Mucosa of descending colon (tissue), 3 donors: ENCODE measurements around the gene BCL2L1. TPM values are rescaled to one million over a fixed set of nuclear protein-coding genes. Genes with fewer than 3 reads are reported as not detected.

Source experiments
- ATAC-seq: fragments of 200-7000 bp; cut with Tn5 transposase; one replicate; pipeline ENCODE4 v1.9.1; 2020; ENCODE audit warnings: mild to moderate bottlenecking, moderate library complexity
- DNase-seq, 3 donors: peaks; one replicate each; pipeline ENCODE4 v3.0.0-alpha.2; 2020
- H3K36me3 ChIP-seq: fragments of 200-600 bp; one replicate; pipeline ENCODE4 v1.8.0; 2021; ENCODE audit warnings: low read depth, mild to moderate bottlenecking
- H3K4me1 ChIP-seq: fragments of 200-600 bp; one replicate; pipeline ENCODE4 v1.8.0; 2021; ENCODE audit warnings: low read depth, mild to moderate bottlenecking
- H3K4me3 ChIP-seq: fragments of 200-600 bp; one replicate; pipeline ENCODE4 v1.8.0; 2021; ENCODE audit warnings: mild to moderate bottlenecking
- H3K9me3 ChIP-seq: fragments of 200-600 bp; one replicate; pipeline ENCODE4 v1.8.0; 2021; ENCODE audit warnings: mild to moderate bottlenecking
- intact Hi-C, 2 donors: fragments of 100-400 bp; cut with DNase I in 1 of 2; cut with micrococcal nuclease in 1 of 2; formaldehyde crosslinking; loops; one replicate each; pipeline versions ENCODE4 v1.11.0 to v1.11.1; 2022; cut with DNase I, micrococcal nuclease
- long read RNA-seq, 2 donors: library from polyadenylated mRNA; unstranded; transcript quantifications; one replicate each; pipeline ENCODE4 v2.0.0, GENCODE V29; 2019 to 2021
- total RNA-seq, 3 donors: library from RNA; stranded (reverse); fragmentation: NEBNext Ultra II Directional in 2 of 3; extraction: Animal tissue kit (Norgen Biotek cat#: 25700) in 2 of 3; gene quantifications; one replicate each; pipeline versions ENCODE4 v1.2.1 to v1.2.4, GENCODE V29; 2021 to 2023
- TF ChIP-seq, protein P1 (sequence below): fragments of 200-600 bp; IDR thresholded peaks from one replicate; pipeline ENCODE4 v1.8.0; 2022; ENCODE audit warnings: antibody characterized with exemption, mild to moderate bottlenecking
- donor health status: DM: no; HTN: no; CAD: no; lungs with moderate emphysema.
- donor health status: DM: no; HTN: no; CAD: no.
- donor health status: DM: no; HTN: yes; CAD: no.

The BCL2L1 gene
- 10 to 100 TPM; 76.2 to 90.3 (median 78.1) TPM for total RNA-seq
- long read RNA-seq, donor 1, transcript BCL2L1-201 (3 exons, 2,610 nt): major isoform, 12 of 57 reads
- long read RNA-seq, donor 1, partial matches to known transcripts: 0 of 57 reads
- long read RNA-seq, donor 1, other reads (novel, unspliced or antisense): 40 of 57 reads
- long read RNA-seq, donor 2, partial matches to known transcripts: 0 of 28 reads
- long read RNA-seq, donor 2, other reads (novel, unspliced or antisense): 21 of 28 reads

DNA sequence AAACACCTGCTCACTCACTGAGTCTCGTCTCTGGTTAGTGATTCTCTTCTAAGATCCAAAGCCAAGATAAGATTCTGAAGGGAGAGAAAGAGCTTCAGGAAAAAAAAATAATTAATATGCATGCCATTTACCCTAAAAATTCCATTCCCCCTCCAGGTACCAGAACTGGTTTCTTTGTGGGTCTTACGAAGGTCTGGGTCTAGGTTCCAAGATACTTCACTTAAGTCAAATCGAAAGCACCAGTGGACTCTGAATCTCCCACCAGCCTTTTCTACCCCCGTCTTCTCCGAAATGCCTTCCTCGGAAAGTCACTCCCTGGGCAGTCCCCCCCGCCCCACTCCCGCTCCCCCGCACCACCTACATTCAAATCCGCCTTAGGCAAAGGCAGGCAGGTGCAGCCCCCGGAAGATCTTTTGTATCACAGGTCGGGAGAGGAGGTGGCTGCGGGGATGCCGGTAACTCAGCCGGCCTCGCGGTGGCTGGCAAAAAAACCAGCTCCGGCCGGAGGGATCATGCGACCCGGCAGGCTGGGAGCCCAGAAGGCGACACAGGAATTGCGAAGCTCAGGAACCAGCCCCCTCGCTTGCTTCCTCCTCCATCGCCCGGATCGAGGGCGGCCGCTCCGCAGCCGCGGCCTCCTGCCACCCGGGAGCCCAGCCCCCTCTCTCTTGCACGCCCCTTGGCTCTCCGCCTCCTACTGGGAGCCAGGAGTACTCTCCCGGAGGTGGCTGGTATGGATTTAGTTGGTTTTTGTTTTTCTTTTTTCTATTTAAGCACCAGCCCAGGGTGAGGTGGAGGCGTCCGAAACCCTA lies at the start of gene BCL2L1:
TSS of gene BCL2L1 (minus strand) at position 612 of the 812 bp plus-strand sequence. CDS start 650 bp downstream, outside the sequence.
- H3K4me1 ChIP-seq: peaks cover 29% of the 10 kb centered on the region
- DNase-seq (peak; percentile 83 to 90 (median 87)), ATAC-seq (peak; percentile 71)
- H3K36me3 ChIP-seq: no peaks in the 10 kb centered on the region
- H3K4me3 ChIP-seq: peak within 1 kb of the TSS; percentile 67
- H3K9me3 ChIP-seq: no peaks in the 10 kb centered on the region
- intact Hi-C loops: loop anchor here in 1 of 2 donors (2.0 kb wide), 1 partner anchor 58 kb away; no protein-coding TSS in a partner anchor
- TF ChIP-seq, protein P1, sequence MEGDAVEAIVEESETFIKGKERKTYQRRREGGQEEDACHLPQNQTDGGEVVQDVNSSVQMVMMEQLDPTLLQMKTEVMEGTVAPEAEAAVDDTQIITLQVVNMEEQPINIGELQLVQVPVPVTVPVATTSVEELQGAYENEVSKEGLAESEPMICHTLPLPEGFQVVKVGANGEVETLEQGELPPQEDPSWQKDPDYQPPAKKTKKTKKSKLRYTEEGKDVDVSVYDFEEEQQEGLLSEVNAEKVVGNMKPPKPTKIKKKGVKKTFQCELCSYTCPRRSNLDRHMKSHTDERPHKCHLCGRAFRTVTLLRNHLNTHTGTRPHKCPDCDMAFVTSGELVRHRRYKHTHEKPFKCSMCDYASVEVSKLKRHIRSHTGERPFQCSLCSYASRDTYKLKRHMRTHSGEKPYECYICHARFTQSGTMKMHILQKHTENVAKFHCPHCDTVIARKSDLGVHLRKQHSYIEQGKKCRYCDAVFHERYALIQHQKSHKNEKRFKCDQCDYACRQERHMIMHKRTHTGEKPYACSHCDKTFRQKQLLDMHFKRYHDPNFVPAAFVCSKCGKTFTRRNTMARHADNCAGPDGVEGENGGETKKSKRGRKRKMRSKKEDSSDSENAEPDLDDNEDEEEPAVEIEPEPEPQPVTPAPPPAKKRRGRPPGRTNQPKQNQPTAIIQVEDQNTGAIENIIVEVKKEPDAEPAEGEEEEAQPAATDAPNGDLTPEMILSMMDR: peak; percentile 66

DNA sequence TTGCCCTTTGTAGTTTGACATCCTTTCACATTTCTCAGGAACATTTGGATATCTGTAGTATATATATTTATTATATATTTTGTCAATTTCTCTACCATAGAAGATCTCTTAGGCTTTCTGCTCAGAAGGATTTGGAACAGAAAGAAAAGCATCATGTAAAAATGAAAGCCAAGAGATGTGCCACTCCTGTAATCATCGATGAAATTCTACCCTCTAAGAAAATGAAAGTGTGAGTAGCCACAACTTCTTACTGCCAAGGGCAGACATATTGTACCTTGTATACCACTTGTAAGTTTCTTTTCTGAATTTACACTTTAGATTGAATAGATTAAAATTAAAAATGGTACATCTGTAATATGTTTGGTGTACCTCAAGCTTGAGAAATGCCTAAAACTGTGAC lies 47.6 kb upstream of the BCL2L1 start:
- Histone ChIP-seq H3K4me3 (no peak overlapping the region), H3K4me1 (no peaks in the 10 kb centered on the region), H3K36me3 (no peaks in the 10 kb centered on the region), H3K9me3 (no peaks in the 10 kb centered on the region)
- TF ChIP-seq, protein P1: no peak
- intact Hi-C loops: no loop called here
- ATAC-seq (no peak), DNase-seq (no peak)

DNA sequence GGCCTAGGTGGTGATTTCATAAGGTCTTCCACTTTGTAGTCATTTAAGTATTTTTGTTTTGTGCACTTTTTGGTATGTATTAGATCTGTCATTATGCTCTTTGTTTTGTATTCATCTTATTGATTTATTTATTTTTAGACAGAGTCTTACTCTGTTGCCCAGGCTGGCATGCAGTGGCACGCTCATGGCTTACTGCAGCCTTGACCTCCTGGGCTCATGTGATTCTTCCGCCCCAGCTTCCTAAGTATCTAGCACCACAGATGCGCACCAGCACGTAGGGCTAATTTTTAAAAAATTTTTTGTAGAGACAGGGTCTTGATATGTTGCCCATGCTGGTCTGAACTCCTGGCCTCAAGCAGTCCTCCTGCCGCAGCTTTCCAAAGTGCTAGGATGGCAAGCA lies 47.0 kb upstream of the BCL2L1 start:
- ATAC-seq (no peak), DNase-seq (no peak)
- H3K4me3 ChIP-seq: no peak overlapping the region
- H3K36me3 ChIP-seq: no peaks in the 10 kb centered on the region
- intact Hi-C loops: no loop called here
- no peaks in the 10 kb centered on the region for H3K4me1 ChIP-seq
- TF ChIP-seq, protein P1: no peak
- H3K9me3 ChIP-seq: no peaks in the 10 kb centered on the region

DNA sequence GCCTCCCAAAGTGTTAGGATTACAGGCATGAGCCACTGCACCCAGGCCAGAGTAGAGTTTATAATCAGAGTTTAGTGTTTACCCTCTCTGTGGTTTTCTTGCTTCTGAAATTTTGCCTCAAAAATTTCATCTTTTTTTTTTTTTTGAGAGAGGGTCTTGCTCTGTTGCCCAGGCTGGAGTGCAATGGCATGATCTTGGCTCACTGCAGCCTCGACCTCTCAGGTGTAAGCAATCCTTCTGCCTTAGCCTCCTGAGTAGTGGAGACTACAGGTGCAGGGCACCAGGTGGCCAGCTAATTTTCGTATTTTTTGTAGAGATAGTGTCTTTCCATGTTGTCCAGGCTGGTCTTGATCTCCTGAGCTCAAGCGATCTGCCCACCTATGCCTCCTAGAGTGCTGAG lies 45.1 kb upstream of the BCL2L1 start:
- DNase-seq (no peak), ATAC-seq (no peak)
- Histone ChIP-seq H3K4me1 (no peaks in the 10 kb centered on the region), H3K4me3 (no peak overlapping the region), H3K9me3 (no peaks in the 10 kb centered on the region), H3K36me3 (no peaks in the 10 kb centered on the region)
- intact Hi-C loops: no loop called here
- TF ChIP-seq, protein P1: no peak

DNA sequence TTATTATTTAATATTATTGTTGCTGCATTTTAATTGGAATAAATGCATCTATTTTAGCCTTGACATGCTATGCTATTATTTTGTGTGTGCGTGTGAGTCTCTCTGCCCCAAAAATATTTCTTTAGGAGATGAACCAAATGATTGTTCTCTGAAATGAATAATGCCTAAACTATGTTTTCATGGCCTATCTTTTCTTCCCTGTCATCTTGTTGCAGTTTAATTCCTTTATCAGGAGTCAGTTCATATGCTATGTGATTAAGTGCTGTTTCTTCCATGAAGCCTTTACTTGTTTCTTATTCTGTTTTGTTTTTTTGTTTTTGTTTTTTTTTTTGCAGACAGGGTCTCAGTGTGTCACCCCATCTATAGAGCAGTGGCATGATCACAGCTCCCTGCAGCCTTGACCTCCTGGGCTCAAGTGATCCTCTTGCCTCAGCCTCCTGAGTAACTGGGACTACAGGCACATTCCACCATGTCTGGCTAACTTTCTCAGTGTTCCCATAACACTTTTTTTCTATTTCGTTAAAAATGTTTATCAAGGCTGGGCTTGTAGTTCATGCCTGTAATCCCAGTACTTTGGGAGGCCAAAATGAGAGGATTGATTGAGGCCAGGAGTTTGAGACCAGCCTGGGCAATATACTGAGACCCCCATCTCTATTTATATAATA lies 42.1 kb upstream of the BCL2L1 start:
- Histone ChIP-seq H3K36me3 (no peaks in the 10 kb centered on the region), H3K9me3 (no peaks in the 10 kb centered on the region), H3K4me1 (no peaks in the 10 kb centered on the region), H3K4me3 (no peak overlapping the region)
- TF ChIP-seq, protein P1: no peak
- intact Hi-C loops: no loop called here
- ATAC-seq (no peak), DNase-seq (no peak)
